HG02970 (cell line): ENCODE results near the gene CCDC91.

ENCODE experiments used
- ATAC-seq: cut with Tn5 transposase; IDR thresholded peaks from one replicate; pipeline ENCODE4 v1.9.1; 2021; ENCODE audit warnings: mild to moderate bottlenecking, moderate library complexity, moderate number of reproducible peaks; ENCODE audit not compliant: unreplicated experiment, low FRiP score

Gene CCDC91, protein sequence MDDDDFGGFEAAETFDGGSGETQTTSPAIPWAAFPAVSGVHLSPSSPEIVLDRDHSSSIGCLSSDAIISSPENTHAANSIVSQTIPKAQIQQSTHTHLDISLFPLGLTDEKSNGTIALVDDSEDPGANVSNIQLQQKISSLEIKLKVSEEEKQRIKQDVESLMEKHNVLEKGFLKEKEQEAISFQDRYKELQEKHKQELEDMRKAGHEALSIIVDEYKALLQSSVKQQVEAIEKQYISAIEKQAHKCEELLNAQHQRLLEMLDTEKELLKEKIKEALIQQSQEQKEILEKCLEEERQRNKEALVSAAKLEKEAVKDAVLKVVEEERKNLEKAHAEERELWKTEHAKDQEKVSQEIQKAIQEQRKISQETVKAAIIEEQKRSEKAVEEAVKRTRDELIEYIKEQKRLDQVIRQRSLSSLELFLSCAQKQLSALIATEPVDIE

DNA sequence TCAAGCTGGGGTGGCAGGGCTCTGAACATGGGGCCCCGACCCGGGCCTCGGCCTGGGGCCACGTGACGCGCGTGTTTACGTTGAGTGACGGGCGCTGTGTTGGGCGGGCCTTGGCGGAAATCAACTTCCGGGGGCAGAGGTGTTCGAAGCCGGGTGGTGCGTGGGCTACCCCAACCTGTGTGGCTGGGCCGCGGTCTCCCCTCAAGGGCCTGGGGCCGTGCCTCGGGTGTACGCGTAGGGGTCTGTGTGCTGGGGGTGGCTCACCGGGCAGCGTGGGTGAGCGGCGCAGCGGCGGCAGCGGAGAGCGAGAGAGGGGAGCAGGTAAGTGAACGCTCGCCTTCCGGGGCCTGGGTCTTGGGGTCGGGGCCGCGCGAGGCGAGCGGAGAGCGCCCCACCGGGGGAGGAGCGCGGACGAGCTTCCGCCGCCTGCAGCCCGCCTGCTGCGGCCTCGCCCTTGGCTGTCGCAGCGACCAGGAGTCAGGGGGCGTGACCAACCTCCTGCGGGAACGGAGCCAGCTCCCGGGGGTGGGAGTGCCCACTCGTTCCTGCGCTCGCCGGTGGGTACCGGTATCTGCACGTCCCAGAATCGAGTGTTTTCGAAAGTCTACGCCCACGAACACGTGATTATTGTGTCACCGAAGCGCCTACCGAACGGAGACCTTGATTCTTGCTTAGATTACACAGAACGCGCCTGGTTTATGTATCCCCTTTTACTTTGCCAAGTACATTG is at the start of gene CCDC91:
Gene CCDC91, plus strand, starts transcription at position 136 of the 730 bp plus-strand sequence. CDS start 66,760 bp downstream, outside the sequence.
- ATAC-seq: peak; percentile 93

DNA sequence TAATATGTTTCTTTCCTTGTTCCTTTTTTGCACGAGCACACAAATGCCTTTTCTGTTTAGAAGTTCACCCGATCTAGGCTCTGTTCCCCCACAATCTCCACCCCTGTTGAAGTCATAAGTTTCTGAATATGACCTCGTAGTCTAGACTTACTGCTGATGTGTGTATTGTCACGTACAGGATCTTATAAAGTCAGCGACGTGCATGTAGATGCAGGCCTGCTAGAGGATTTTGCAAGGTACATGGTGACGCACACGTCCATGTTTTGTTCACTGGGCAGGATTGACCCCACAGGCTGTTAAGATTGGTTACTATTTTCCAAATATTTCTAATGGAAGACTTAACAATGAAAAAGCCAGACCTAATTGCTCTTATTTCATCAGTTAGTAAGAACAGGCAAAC is 46.2 kb upstream of the CCDC91 start:
- ATAC-seq: no peak

DNA sequence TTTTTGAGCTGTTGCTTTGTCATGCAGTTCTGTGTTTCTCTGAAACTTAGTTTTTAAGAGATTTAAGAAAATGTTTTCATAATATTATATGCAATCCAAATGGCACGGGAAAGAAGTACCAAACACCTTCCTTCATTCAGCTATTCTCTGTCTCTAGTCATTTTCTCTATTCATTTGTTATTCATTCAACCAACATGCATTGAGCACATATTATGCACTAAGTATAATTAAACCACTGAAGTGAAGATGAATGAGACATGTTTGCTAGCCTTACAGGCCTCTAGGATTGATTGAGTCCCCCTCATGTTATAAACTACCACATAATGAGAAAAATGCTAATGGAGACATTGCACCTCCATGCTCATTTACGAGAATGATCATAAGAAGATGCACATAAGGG is 45.7 kb upstream of the CCDC91 start:
- no peak for ATAC-seq

DNA sequence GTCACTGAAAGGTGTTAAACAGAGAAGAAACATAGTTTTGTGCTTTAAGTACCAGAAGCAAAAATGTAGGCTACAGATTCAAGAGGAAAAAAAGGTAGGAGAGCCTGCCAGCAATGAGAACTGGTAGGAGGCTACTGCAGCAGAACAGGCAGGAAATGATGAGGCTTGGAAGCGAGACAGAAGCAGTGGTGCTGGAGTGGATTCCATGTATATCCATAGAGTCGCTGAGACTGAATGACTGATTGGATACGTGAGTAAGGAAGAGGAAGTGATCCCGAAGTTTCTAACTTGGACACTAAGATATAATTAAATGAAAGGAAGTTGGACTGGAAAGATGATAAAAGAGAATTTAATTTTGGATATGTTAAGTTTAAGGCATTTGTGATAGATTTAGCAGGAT is 45.0 kb upstream of the CCDC91 start:
- no peak for ATAC-seq

DNA sequence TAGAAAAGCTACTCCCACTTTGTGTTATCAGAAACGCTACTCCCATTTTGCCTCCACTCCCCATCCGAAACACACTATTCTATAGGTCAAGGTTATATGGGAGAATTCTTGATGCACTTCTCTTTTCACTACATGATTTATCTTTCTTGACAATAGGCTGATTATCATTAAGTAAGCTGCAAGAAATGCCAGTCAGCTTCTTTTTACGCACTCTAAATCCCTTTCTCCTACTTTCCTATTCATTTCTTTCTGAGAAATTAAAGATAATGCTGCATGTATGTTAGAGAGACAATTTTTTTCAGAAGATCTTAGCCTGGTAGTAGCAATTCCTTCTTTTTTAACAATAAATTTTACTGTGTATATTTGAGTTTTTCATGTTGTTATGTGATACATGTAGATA is 41.0 kb upstream of the CCDC91 start:
- no peak for ATAC-seq

DNA sequence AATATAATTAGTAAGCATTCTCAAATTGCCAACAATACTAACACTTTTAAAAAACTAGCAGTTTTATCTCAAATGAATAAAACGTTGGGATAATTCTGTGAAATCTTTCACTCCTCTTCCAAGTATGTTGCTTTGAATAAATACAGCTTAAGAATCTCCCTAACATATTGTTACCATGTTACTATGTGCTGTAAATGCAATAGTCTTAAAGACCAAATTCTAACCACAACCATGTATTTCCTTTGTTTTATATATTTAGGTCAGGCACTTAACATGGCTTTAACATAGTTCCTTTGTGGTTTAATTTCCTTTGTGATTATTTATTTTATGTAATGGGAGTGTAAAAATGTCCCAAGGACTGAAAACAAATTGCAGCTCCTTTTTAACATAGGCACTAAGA is 33.9 kb upstream of the CCDC91 start:
- ATAC-seq: no peak

DNA sequence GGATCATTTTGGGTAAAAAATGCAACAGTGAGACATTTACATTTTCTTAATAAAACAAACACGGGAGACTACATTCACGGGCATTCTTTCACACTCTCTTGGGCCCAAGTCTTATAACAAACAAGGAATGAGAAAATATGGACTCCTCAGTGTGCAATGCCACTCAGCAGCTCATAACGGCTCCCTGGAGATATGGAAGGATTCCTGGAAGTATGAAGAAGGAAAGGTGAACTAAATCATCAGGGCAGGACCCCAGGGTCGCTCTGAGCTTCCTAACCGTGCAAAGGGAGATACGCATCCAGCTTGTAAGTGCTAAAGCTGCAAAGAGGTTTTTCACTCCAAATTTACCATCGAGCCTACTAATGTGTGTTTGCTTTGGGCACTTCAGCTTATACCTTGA is 33.5 kb upstream of the CCDC91 start:
- no peak for ATAC-seq

DNA sequence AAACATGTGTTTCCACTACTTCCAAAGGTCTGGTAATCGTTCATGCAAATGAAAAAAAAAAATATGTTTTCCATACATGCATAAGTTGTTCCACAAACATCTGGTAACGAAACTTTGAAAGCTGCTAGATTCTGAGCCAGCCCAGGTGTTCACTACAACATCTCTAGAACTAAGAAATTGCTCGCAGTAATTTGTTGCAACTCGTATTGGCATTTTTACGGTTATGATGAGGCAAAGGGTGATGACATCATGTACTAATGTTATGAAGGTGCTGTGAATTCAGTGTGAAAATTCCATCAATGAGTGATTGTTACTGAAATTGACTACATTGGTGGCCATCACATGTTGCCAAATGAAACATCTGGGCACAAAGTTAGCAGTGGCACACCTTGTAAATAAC is 31.9 kb upstream of the CCDC91 start:
- no peak for ATAC-seq

DNA sequence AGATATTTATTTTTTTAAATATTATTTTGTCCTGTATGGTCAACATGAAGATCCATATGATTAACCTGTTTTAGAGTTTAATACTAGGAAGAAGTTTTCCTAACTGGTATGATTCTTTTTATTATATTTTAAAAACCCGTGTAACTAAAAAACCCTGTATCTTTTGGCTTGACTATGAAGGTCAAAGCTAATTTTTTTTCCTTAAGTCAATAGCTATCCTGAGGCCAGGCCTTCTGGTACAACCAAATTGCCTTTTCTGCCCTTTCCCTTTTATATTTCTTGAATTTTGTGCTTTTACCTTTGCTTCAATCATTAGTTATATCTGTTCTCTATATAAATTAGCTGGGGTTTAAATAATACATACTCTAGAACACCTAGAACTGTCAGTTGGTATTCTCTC is 30.6 kb upstream of the CCDC91 start:
- ATAC-seq: no peak

DNA sequence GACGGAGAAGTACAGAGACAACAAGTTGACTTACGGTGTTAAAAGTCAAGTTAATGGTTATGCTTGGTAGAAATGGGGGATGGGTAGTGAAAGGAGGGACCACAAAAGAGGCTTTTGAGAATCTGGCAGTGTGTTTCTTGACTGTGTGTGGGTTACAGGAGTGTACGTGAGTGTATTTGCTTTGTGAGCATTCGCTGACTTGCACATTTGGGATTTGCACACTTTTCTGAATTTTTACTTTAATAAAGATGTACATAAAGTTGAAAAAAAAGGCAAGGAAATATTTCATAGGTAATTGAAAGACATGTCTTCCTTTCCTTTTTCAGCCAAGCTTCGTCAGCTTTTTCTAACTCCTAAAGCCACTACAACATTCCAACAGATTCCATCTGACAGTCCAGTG is 28.6 kb upstream of the CCDC91 start:
- no peak for ATAC-seq

DNA sequence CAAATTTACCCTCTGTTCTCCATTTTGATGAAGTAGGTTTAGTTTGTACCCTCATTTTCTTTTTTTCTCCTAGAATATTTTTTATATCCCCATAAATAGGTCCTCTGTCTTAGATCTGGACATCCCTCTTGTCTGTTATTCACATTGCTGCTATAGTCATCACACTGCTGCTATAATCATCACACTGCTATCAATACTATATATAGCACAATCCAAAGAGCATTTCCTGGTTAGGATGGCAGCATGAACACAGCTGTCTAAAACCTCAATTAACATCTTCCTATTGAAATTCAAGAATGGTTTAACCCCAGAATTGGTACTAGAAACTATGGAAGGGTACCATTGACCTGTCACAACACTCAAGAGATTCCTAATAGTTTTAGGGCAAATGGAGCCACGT is 27.6 kb upstream of the CCDC91 start:
- no peak for ATAC-seq

DNA sequence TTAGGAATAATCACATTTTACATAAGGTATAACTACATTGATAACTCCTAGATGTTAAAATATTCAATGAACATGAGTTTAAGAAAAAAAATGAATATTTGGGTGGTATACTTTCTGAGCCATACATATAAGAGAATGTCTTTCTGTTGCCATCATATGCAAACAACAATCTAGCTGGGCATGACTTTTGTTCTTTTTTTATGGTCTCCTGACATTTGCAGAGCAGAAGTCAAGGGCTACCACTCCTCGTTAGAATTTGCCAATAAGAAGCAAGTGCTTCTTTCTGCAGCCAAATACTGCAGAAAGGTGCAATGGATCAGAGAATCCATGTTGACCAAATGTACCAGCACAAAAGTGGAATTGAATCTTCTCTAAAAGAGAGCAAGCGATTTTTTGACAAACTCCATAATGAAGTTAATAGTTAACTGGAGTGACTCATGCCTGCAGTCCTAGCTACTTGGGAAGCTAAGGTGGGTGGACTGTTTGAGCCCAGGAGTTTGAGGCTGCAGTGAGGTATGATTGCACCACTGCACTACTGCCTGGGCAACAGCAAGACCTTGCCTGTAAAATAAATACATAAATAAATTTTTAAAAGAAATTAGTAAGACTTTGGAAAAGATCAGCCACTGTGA is 25.5 kb upstream of the CCDC91 start:
- no peak for ATAC-seq

DNA sequence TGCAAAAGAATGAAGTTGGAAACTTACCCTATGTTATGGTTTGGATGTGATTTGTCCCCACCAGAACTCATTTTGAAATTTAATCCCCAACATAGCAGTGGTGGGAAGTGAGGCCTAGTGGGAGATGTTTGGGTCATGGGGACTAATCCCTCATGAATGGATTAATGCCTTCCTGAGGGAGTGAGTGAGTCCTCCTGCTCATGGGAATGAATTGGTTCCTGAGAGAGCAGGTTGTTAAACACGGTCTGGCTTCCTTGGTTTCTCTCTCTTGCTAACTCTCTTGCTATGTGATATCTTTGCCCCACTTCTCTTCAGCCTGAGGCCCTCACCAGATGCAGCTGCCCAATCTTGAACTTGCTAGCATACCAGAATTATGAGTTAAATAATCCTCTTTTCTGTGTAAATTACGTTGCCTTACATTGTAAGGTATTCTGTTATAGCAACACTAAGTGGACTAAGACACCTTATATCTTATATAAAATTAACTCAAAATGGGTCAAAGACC is 22.2 kb upstream of the CCDC91 start:
- no peak for ATAC-seq

DNA sequence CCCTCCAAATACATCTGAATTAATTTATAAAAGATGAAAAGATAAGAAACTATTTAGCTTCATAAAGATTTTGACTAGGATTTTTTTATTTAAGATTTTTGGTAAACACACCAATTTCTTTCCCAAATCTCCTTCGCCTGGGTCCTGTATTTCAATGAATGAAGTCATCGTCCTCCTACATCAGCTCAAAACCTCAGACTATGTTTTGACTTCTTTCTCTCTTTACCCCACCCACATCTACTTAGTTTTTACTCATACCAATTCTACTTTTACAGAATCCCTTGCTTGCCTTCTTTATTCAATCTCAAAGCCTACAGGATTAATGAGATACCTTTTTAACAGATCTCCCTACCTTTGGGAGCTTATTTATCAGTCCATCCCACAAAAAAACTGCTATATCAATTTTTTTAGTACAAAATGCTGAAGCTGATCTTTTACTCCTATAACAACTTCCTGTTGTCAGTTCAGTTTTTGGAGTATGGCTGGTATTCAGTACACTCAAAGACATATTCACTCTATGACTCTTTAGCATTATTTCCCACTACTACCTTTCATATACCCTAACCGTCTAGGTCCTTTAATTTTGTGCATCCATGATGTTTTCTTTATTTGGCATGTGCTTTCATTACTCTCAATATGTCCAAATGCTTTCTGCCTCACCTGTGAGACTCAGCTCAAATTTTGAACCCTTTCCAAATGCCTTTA is 18.7 kb upstream of the CCDC91 start:
- no peak for ATAC-seq

DNA sequence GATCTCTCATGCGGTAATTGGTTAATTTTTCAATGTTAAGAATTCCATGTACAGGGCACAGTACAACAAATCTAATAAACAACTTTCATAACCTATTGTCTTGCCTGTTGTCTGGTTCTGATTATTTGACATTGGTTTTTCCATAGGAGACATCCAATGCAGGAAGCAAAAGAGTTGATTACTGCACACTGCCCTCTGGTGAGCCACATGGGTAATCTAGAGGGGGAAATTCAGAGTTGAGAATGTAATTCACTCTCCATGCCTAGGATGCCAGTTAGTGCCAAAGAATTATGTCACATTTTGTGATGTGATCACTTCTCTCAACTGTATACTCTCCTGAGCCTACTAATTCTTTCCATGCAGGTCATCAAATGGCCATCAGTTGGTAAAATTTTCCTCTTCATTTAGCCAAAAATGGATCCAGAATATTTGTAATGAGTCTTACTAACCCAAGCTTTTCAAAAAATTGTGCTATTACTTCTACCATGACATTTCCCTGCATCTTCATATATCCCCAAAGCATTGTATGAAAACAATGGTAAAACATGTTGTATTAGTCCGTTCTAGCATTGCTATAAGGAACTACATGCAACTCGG is 17.7 kb upstream of the CCDC91 start:
- ATAC-seq: no peak

DNA sequence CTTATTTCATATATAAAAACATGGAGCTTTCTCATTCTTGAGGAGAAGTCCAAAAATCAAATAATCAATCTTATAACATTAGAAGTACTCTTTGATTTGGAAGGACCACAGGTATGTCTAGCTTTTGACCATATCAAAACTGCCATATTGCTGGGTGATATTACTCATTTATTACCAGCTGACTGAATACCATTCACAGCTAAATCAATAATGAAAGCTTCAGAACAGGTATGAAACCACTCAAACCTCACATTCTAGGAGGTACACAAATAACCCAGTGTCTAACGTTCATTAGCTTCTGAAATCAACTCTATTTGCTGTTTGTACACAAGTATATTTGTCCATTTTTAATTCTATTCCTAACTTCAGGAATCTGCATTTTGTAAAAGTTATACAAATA is 16.8 kb upstream of the CCDC91 start:
- ATAC-seq: no peak

DNA sequence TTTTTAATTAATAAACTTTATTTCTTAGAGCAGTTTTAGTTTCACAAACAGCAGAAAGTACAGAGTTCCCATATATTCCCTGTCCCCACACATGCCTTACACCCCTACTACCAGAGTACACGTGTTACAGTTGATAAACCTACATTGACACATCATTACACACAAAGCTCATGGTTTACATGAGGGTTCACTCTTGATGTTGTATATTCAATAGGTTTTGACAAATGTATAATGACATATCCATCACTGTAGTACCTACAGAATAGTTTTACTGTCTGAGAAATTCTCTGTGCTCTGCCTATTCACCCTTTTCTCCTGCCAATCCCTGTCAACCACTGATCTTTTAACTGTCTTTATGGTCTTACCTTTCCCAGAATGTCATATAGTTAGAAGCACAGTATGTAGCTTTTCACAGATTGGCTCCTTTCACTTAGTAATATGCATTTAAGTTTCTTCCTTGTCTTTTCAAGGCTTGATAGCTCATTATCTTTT is 15.1 kb upstream of the CCDC91 start:
- ATAC-seq: no peak

DNA sequence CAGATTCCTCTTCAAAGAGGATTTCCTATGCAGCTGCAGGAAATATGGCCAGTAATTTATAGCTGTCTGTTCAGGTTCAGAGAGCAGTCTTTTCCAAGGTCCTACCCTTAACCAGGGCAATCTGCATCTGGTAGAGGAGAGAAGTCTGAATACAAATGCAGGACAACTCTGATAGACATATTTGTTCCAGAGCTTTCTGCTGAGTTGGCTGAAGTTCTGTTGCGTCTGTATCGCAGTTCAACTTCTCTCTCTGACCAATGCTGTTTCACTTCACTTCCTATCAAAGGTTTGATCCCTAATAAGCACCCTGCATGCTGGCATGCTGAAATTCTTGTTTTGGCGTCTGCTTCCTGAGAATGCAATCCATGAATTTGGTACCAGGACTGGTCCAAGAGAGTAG is 14.0 kb upstream of the CCDC91 start:
- no peak for ATAC-seq

DNA sequence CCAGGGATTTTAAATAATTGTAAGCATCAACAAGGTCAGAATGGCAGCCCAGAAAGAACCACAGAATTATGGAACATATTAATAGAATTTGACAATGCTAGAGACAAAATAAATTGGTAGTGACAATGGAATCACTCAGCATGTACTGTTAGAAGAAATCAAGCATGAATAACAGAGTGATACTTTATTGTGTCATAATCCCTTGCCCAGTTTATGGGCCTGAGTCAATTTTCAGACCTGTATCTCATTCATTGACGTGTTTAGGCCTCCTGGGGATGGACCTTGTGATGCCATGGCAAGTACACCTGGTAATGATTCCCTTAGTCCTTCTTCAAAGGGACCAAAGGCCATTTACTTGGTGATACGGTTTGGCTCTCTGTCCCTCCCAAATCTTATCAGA is 12.8 kb upstream of the CCDC91 start:
- no peak for ATAC-seq

DNA sequence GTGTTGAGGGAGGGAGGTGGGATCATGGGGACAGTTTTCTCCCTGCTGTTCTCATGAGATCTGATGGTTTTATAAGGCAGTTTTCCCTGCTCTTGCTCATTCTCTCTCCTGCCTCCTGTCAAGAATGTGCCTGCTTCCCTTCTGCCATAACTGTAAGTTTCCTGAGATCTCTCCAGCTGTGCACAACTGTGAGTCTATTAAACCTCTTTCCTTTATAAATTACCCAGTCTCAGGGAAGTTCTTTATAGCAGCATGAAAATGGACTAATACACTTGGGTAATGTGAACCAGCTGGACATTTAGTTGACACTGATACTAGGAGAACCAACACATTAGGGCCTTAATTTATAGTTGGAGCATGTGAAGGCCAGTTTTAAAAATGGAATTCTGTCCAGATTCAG is 12.4 kb upstream of the CCDC91 start:
- ATAC-seq: no peak
